C4-2B (cell line): ENCODE results near the gene CAVIN1.

Experiments
- ZFX ChIP-seq: fragments of 450-650 bp; IDR thresholded peaks from 2 replicates; pipeline ENCODE4 v1.6.1; 2017
- TF ChIP-seq, protein P1 (sequence below): fragments of 450-650 bp; conservative IDR thresholded peaks from 2 replicates; pipeline ENCODE4 v1.5.1; 2017; ENCODE audit warnings: mild to moderate bottlenecking

DNA sequence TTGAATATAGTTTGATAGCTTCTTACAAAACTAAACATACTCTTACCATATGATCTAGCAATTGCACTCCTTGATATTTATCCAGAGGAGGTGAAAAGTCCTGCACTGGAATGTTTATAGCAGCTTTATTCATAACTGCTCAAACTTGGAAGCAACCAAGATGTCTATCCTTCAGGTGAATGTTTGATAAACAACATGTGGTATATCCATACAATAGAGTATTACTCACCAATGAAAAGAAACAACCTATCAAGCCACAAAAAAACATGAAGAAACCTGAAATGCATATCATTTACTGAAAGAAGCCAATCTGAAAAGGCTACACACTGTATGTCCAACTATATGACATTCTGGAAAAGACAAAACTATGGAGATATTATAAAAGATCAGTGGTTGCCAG lies 50.9 kb downstream of the CAVIN1 start:
- TF ChIP-seq, protein P1, sequence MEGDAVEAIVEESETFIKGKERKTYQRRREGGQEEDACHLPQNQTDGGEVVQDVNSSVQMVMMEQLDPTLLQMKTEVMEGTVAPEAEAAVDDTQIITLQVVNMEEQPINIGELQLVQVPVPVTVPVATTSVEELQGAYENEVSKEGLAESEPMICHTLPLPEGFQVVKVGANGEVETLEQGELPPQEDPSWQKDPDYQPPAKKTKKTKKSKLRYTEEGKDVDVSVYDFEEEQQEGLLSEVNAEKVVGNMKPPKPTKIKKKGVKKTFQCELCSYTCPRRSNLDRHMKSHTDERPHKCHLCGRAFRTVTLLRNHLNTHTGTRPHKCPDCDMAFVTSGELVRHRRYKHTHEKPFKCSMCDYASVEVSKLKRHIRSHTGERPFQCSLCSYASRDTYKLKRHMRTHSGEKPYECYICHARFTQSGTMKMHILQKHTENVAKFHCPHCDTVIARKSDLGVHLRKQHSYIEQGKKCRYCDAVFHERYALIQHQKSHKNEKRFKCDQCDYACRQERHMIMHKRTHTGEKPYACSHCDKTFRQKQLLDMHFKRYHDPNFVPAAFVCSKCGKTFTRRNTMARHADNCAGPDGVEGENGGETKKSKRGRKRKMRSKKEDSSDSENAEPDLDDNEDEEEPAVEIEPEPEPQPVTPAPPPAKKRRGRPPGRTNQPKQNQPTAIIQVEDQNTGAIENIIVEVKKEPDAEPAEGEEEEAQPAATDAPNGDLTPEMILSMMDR: no peak
- TF ChIP-seq ZFX: no peak
